GM12878 (cell line): ENCODE measurements around the gene MYO19. TPM values are rescaled to one million over a fixed set of nuclear protein-coding genes. Genes with fewer than 3 reads are reported as not detected.

Experiments
- ATAC-seq: fragments of 200-7000 bp; cut with Tn5 transposase; 3 replicates; pipeline ENCODE4 v1.9.1; 2020; ENCODE audit warnings: mild to moderate bottlenecking, moderate library complexity
- BruUV-seq: library from RNA; stranded (reverse); fragments of 400-500 nt; replicated peaks from 2 replicates; lab custom pipeline; 2021; lab: Mats Ljungman, UMichigan
- CTCF ChIA-PET: fragments of 300-600 bp; sonication (Branson Sonifier 250); formaldehyde crosslinking; extraction: SDS; loops from one replicate; lab custom pipeline; 2021; ENCODE audit warnings: inconsistent platforms; lab: Yijun Ruan, JAX
- POLR2A ChIA-PET: fragments of 350-600 bp; formaldehyde crosslinking; extraction: SDS; loops from one replicate; lab custom pipeline; 2021; ENCODE audit warnings: inconsistent platforms; lab: Charles Lee
- RAD21 ChIA-PET: fragments of 300-600 bp; sonication (Branson Sonifier 250); formaldehyde crosslinking; loops from one replicate; lab custom pipeline; 2023; ENCODE audit warnings: antibody characterized with exemption; ENCODE audit not compliant: unreplicated experiment; lab: Charles Lee
- SMC1A ChIA-PET: fragments of 300-600 bp; sonication (Branson Sonifier 250); formaldehyde crosslinking; loops from one replicate; lab custom pipeline; 2023; ENCODE audit not compliant: unreplicated experiment, uncharacterized antibody; lab: Charles Lee
- DNase-seq: peaks from one replicate; pipeline ENCODE4 v3.0.0-alpha.2; 2011; ENCODE audit warnings: low read depth, low spot score
- FAIRE-seq: peaks from 3 replicates; lab custom pipeline; 2011; peaks lifted over from hg19 to GRCh38; lab: Jason Lieb, UNC
- H2AFZ ChIP-seq: 2 replicates; pipeline ENCODE4 v1.6.0; 2011; ENCODE audit warnings: low read depth, low read length, control low read depth; ENCODE audit not compliant: control insufficient read depth
- H3K27ac ChIP-seq: 2 replicates; pipeline ENCODE4 v1.5.1; 2011; ENCODE audit warnings: control low read depth; ENCODE audit not compliant: control insufficient read depth, insufficient read depth
- H3K27me3 ChIP-seq, 2 experiments: replicated peaks in 1 of 2; 2 replicates each; pipeline versions ENCODE4 v1.6.0 to v1.6.1; 2011; ENCODE audit warnings: low read length in 1 of 2; ENCODE audit not compliant: control insufficient read depth in 2 of 2, insufficient read depth in 2 of 2
- H3K36me3 ChIP-seq, 2 experiments: 2 replicates each; pipeline ENCODE4 v1.5.1; 2011; ENCODE audit warnings: low read length in 1 of 2; ENCODE audit not compliant: control insufficient read depth in 2 of 2, insufficient read depth in 2 of 2
- H3K4me1 ChIP-seq: 2 replicates; pipeline ENCODE4 v1.6.1; 2011; ENCODE audit warnings: mild to moderate bottlenecking, low read length, moderate library complexity, mixed read lengths; ENCODE audit not compliant: control insufficient read depth, insufficient read depth
- H3K4me2 ChIP-seq: 2 replicates; pipeline ENCODE4 v1.6.0; 2011; ENCODE audit warnings: control low read depth; ENCODE audit not compliant: control insufficient read depth, insufficient read depth
- H3K4me3 ChIP-seq: fragments of 200-600 bp; sonication (generic); 2 replicates; pipeline ENCODE4 v1.5.1; 2016
- H3K79me2 ChIP-seq: 2 replicates; pipeline ENCODE4 v1.6.0; 2011; ENCODE audit warnings: low read length; ENCODE audit not compliant: control insufficient read depth, insufficient read depth
- H3K9ac ChIP-seq: 2 replicates; pipeline ENCODE4 v1.8.0; 2011; ENCODE audit warnings: low read length, control low read depth, mixed read lengths; ENCODE audit not compliant: control insufficient read depth, insufficient read depth
- H3K9me3 ChIP-seq: replicated peaks from 3 replicates; pipeline ENCODE4 v1.5.1; 2011; ENCODE audit warnings: mild to moderate bottlenecking, low read length; ENCODE audit not compliant: control insufficient read depth, insufficient read depth
- H4K20me1 ChIP-seq: 2 replicates; pipeline ENCODE4 v1.6.0; 2011; ENCODE audit not compliant: control insufficient read depth, insufficient read depth
- ASH2L ChIP-seq: fragments of 300-600, 200-600 bp; sonication (generic); IDR thresholded peaks from 2 replicates; pipeline ENCODE4 v1.6.1; 2017; ENCODE audit warnings: low read depth, mild to moderate bottlenecking, borderline replicate concordance
- IRF4 ChIP-seq: IDR thresholded peaks from 2 replicates; pipeline ENCODE4 v1.6.1; 2011; ENCODE audit warnings: low read depth, low read length
- MEF2B ChIP-seq: fragments of 450-650 bp; IDR thresholded peaks from 2 replicates; pipeline ENCODE4 v1.6.1; 2018; ENCODE audit warnings: mild to moderate bottlenecking, moderate library complexity; ENCODE audit not compliant: partially characterized antibody, poor library complexity, severe bottlenecking
- TAF1 ChIP-seq: IDR thresholded peaks from 2 replicates; pipeline ENCODE4 v1.6.1; 2011; ENCODE audit warnings: mild to moderate bottlenecking, low read depth, low read length, borderline replicate concordance
- WGBS: methylation state at CpG from one replicate; pipeline ENCODE4 v1.1.6; 2016; ENCODE audit warnings: low lambda C conversion rate; ENCODE audit not compliant: insufficient replicate concordance, insufficient coverage; ENCODE audit errors: missing lambda C conversion rate; 5-methylcytosine and 5-hydroxymethylcytosine counted together
- in situ Hi-C: fragments of 300-500 bp; cut with MboI; formaldehyde crosslinking; loops from 9 replicates; pipeline ENCODE4 v1.14.3; 2018; ENCODE audit warnings: mixed read lengths
- intact Hi-C: fragments of 100-400 bp; cut with micrococcal nuclease; formaldehyde crosslinking; loops from one replicate; pipeline ENCODE4 v1.14.2; 2022; ENCODE audit not compliant: unreplicated experiment
- polyA plus RNA-seq, 11 experiments: library from polyadenylated mRNA; depleted of rRNA in 4 of 11; unstranded in 6 of 11; stranded (reverse) in 5 of 11; fragments of >200 nt; fragmentation: Nextera tagmentation in 4 of 11; fragmentation: Illumina TruSeq in 1 of 11; extraction: Ambion mirVana in 4 of 11; extraction: Trizol in 1 of 11; gene quantifications; 1 replicate in 1 of 11; 2 replicates in 10 of 11; pipeline versions ENCODE4 v1.2.1 to v1.2.3, GENCODE V29; 2011 to 2016; ENCODE audit warnings: inconsistent platforms in 2 of 11, missing spikeins in 2 of 11, low read depth in 1 of 11
- total RNA-seq, 4 experiments: library from RNA; depleted of rRNA in 3 of 4; stranded (reverse); fragments of >200 nt in 3 of 4; fragmentation: Illumina TruSeq in 1 of 4; extraction: Trizol in 1 of 4; gene quantifications; 2 replicates each; pipeline versions ENCODE4 v1.2.1 to v1.2.3, GENCODE V29; 2013 to 2021

MYO19 gene
- total and polyA plus RNA-seq, 10 of the 15 experiments (the other 5 are each of a cell fraction or from before 2014, with no cell fraction given): 11.4 to 103 (median 67.1) TPM

DNA sequence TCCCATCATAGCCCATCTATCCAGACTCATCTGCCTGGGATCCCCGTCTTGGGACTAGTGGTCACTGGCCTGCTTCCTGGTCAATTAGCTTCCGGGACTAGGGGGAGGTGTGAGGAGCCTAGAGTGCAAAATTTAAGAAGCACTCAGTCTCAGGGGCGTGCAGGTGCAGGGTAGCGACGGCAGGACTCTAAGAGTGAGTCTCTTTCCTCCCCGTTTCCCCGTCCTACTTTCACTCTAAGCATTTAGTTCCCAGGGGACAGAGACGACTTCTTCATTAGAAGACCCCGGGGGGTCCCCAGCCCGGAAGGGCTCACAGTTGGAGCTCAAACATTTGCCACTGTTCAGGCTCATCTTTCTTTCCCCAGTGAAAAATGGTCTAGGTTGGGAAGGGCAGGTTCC is 48.9 kb downstream of the MYO19 start:
- 2% methylated on average over 10 of the region's 10 CpGs for whole genome bisulfite sequencing
- in situ Hi-C loops (loop anchor here (5.0 to 25.0 kb wide), 2 partner anchors 349 to 514 kb away; no protein-coding TSS in a partner anchor), intact Hi-C loops (loop anchor here (2.0 to 10.0 kb wide), 2 partner anchors 49 to 341 kb away; partner anchors contain the start of genes MYO19 and PIGW)
- peak overlapping the region; percentile 71 for H3K27ac ChIP-seq
- DNase-seq (no peak), FAIRE-seq (no peak), ATAC-seq (peak; percentile 51)
- SMC1A ChIA-PET: interaction anchor here (0.6 to 2.3 kb wide), 7 partner anchors 25 to 538 kb away, joined by 3 to 12 read pairs (median 4); no protein-coding TSS in a partner anchor
- CTCF ChIA-PET: interaction anchor here (0.8 to 2.6 kb wide), 12 partner anchors 48 to 677 kb away, joined by 3 to 18 read pairs (median 4); partner anchors contain the start of genes MYO19, PIGW and TAF15
- peaks cover 12% of the 10 kb centered on the region for H3K79me2 ChIP-seq
- H2AFZ ChIP-seq: peak overlapping the region; percentile 82
- peak overlapping the region; percentile 90 for H3K4me3 ChIP-seq
- H3K9me3 ChIP-seq: no peaks in the 10 kb centered on the region
- peaks cover 0 to 4% of the 10 kb centered on the region in 2 experiments; a peak in 1 of 4 replicates for H3K27me3 ChIP-seq
- no peaks in the 10 kb centered on the region for H4K20me1 ChIP-seq
- RAD21 ChIA-PET: interaction anchor here (0.9 to 2.6 kb wide), 6 partner anchors 49 to 677 kb away, joined by 3 to 19 read pairs (median 4); partner anchors contain the start of genes CCL3, MYO19, PIGW and TAF15
- H3K9ac ChIP-seq: peak overlapping the region; percentile 76
- H3K4me2 ChIP-seq: peak overlapping the region; percentile 91
- TSS peak; percentile 96 for BruUV-seq
- H3K36me3 ChIP-seq: peaks cover 0 to 3% of the 10 kb centered on the region in 2 experiments; a peak in 1 of 4 replicates
- H3K4me1 ChIP-seq: peaks cover 9% of the 10 kb centered on the region
- TF ChIP-seq IRF4 (no peak), TAF1 (0 out of 2 replicates have a peak, but pooled peaks have one; percentile 29), MEF2B (peak; percentile 36), ASH2L (no peak)
- POLR2A ChIA-PET: interaction anchor here (0.5 to 1.8 kb wide), 10 partner anchors 48 to 682 kb away, joined by 3 to 6 read pairs (median 4); partner anchors contain the start of genes MRM1 and PIGW
